NB4 (cell line): ENCODE results near the gene ZFP36L2.

Experiments used
- DNase-seq: peaks from one replicate; pipeline ENCODE4 v3.0.0; 2010; ENCODE audit warnings: low read depth
- H3K4me3 ChIP-seq: one replicate; pipeline ENCODE4 v1.5.1; 2011; ENCODE audit warnings: mild to moderate bottlenecking, low read depth, low read length, moderate library complexity
- MYC ChIP-seq: IDR thresholded peaks from 2 replicates; pipeline ENCODE4 v1.6.1; 2011; ENCODE audit warnings: low read depth, low read length
- POLR2A ChIP-seq: IDR thresholded peaks from 2 replicates; pipeline ENCODE4 v1.6.1; 2011; ENCODE audit warnings: mild to moderate bottlenecking; ENCODE audit not compliant: insufficient read length; ENCODE audit errors: extremely low read depth
- TF ChIP-seq, protein P1 (sequence below): IDR thresholded peaks from one replicate; pipeline ENCODE4 v1.5.1; 2012; ENCODE audit warnings: low read depth, low read length
- TF ChIP-seq, protein P2 (sequence below): IDR thresholded peaks from 2 replicates; pipeline ENCODE4 v1.6.1; 2011; ENCODE audit warnings: low read depth, low read length

The ZFP36L2 gene

DNA sequence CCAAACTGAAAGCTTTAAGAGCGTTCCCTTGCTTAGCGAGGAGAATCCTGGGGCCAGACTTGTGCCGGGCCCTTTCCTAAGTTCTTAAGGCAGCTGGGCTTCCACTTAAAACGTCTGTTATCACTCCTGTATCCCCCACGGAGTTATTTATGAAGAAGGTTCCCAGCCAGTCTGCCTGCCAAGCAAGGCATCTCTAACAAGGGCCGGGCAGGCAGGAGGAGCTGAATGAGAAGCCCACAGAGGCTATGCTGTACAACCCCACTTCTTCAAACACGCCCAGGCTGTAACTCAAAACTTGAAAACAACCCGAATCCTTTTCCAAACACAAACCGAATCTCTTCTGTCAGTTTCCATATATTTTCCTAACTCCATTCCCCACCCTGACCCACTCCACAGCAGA lies 39.0 kb upstream of the ZFP36L2 start:
- no peak for DNase-seq
- no peak for TF ChIP-seq POLR2A
- TF ChIP-seq, protein P1, sequence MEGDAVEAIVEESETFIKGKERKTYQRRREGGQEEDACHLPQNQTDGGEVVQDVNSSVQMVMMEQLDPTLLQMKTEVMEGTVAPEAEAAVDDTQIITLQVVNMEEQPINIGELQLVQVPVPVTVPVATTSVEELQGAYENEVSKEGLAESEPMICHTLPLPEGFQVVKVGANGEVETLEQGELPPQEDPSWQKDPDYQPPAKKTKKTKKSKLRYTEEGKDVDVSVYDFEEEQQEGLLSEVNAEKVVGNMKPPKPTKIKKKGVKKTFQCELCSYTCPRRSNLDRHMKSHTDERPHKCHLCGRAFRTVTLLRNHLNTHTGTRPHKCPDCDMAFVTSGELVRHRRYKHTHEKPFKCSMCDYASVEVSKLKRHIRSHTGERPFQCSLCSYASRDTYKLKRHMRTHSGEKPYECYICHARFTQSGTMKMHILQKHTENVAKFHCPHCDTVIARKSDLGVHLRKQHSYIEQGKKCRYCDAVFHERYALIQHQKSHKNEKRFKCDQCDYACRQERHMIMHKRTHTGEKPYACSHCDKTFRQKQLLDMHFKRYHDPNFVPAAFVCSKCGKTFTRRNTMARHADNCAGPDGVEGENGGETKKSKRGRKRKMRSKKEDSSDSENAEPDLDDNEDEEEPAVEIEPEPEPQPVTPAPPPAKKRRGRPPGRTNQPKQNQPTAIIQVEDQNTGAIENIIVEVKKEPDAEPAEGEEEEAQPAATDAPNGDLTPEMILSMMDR, result no peak
- no peak for TF ChIP-seq MYC
- TF ChIP-seq, protein P2, sequence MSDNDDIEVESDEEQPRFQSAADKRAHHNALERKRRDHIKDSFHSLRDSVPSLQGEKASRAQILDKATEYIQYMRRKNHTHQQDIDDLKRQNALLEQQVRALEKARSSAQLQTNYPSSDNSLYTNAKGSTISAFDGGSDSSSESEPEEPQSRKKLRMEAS, result no peak

DNA sequence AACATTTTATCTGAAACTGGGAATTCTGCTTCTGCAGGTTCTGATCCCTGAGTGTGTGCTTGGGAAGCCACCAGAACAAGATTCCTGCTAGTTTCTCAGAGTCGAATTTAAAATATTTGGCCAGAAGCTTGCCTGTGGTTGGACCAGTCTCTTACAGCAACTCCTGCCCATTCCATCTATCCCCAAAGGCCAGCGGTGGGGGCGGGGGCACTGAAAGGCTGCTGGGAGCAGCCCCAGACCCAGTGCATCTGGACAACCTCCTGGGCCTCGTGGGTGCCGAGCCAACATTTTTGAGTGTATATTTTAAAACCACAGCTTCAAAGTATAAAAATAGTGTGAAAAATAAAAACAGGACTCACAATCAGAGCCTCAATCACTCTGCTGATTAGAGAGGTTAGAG lies 38.6 kb upstream of the ZFP36L2 start:
- DNase-seq, result no peak
- TF ChIP-seq MYC (no peak), POLR2A (no peak)
- TF ChIP-seq, protein P2, result no peak
- TF ChIP-seq, protein P1, result no peak
- H3K4me3 ChIP-seq, result no peak overlapping the region

More for the DNA sequence above, 39.0 kb upstream of the ZFP36L2 start:
- no peak overlapping the region for H3K4me3 ChIP-seq

DNA sequence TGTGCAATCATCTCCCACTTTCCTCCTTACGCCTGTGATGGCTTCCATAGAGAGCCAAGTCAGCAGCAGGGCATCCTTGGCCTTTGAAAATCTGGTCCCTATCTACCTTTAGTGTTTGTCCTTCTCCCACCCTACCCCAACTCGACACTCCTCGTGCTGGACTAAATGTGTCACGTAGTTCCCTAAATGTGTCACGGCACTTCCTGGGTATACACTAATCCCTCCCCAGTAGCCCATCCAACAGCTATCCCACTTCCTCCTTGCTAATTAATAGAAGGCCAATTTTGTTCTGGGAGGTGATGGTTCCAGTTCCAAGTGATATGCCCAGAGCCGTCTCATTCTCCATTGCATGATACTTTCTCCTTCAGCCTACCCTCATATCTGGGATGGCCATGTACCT lies 36.5 kb upstream of the ZFP36L2 start:
- TF ChIP-seq, protein P1, result no peak
- TF ChIP-seq POLR2A (no peak), MYC (no peak)
- TF ChIP-seq, protein P2, result no peak
- no peak overlapping the region for H3K4me3 ChIP-seq
- no peak for DNase-seq

DNA sequence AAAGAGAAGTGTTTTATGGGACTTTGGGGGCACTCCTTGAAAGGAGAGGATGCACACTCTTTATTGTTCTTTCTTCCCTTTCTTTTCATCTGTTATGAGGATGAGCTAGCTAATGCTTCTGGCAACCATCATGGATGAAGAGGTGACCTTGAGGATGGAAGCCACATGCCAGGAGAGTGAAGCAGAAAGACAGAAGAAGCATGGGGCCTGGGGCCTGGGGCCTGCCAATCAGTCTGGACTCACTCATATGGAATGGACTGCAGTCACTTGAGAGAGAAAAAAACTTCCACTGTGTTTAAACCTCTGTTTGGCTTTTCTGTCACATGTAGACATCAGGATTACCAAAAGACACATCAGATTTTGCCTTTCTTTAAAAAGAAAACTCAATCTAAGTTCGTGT lies 35.8 kb upstream of the ZFP36L2 start:
- no peak overlapping the region for H3K4me3 ChIP-seq
- no peak for TF ChIP-seq MYC
- TF ChIP-seq, protein P1, result no peak
- no peak for TF ChIP-seq POLR2A
- TF ChIP-seq, protein P2, result no peak
- no peak for DNase-seq

DNA sequence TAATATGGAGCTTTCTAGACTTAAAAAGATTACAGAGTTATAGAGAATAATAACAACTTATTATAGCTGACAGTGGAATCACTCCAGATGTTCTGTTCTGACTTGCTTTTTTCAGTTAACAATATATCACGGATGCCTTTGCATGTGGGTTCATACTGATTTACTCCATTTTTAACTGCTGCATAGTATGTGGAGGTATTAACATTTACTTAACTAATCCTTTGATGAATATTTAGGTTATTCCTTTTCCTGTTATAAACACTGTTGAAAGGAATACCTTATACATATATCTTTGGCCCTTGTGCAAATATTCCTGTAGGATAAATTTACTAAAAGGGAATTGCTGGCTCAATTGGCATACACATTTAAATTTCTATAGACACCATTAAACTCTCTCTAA lies 33.1 kb upstream of the ZFP36L2 start:
- TF ChIP-seq, protein P1, result no peak
- TF ChIP-seq, protein P2, result no peak
- TF ChIP-seq POLR2A (no peak), MYC (no peak)
- no peak overlapping the region for H3K4me3 ChIP-seq
- no peak for DNase-seq

DNA sequence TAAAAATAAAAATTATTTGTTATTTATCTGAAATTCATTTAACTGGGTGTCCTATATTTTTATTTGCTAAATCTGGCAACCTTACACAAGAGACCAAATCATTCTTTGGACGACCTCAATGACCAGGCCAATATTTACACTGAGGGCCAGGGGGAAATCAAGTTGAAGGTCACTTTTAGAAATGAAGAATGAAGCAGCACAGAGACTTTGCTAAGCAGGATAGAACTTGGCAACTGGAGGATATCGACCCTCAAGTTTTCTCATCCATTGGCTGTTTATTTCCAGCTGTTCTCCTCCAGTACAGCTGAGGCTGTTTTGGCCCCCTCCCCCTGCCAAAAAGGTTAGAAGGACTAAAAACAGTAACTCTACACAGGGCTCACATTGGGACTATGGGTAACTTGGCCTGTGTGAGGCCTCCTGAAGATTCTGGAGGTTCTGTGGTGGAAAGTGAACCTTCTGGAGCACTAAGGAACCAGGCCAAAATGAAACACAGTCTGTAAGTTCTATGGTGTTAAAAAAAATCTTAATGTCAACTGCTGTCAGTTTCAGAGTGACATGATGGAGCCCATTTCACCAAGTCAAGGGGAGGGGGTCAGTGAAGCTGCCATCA lies 32.2 kb upstream of the ZFP36L2 start:
- TF ChIP-seq MYC (no peak), POLR2A (no peak)
- TF ChIP-seq, protein P2, result no peak
- TF ChIP-seq, protein P1, result no peak
- DNase-seq, result no peak
- H3K4me3 ChIP-seq, result no peak overlapping the region
